Measurements from ENCODE around the gene NELFE.
A peak's percentile ranks its signal among the peaks of the same experiment; 100 is the strongest.

- peak in 1 of 4 experiments; percentile 3 for TF ChIP-seq CTCF (IDR thresholded peaks at IDR 0.05)
- peak; percentile 63 for TF ChIP-seq POLR2A (IDR thresholded peaks at IDR 0.05)
- TF ChIP-seq POLR2AphosphoS5 (IDR thresholded peaks at IDR 0.05): peak; percentile 75
Observed at GRCh38 chr6:31945507-31946369, 13.0 kb downstream of the NELFE start, which contains the start of gene CFB.
